Left forelimb (tissue), 1 donor: ENCODE measurements around the gene RANBP6.
"Not testable (repeated sequence)": the region's sequence is repeated elsewhere in the genome, so short reads cannot be mapped to it uniquely, and the experiment has no call there.

Source experiments
- DNase-seq: peaks from one replicate; pipeline ENCODE4 v3.0.0-alpha.2; 2018; ENCODE audit warnings: low spot score

Gene RANBP6

DNA sequence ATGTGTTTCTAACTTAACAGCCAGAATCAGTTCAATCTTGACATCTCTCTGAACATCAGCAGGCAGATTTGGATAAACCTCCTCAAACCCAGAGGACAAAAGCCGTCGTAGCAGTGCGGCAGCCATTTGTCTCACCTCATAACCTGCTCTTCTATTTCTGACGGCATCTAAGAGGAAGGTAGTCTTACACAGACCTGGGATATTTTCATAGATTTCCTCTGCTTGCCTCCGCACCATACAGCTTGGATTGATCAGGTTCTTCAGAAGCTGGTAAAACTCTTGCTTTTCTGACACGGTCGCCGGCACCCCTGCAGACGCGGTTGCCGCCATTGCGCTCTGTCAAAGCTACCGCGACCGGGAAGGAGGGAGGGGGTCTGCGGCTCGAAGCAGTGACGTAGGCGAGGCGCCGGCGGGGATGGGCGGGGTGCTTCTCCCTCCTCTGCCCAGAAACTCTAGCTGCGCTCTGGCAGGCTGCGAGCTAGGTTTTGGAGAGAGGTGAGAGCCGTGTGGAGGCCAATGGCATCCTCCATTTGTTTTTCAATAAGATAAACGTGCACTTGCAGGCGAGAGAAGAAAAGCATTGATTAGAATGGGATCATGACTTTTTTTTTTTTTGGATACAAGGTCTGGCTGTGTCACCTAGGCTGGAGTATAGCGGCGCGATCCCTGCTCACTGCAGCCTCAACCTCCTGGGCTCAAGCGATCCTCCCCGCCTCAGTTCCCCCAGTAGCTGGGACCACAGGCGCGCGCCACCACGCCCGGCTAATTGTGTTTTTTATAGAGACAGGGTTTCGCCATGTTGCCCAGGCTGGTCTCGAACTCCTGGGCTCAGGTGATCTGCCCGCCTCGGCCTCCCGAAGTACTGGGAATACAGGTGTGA, at the start of gene RANBP6:
Gene RANBP6 (minus strand): TSS at position 347 of the 880 bp plus-strand sequence. CDS start 17 bp downstream, at position 330.
- peak; percentile 95 for DNase-seq

DNA sequence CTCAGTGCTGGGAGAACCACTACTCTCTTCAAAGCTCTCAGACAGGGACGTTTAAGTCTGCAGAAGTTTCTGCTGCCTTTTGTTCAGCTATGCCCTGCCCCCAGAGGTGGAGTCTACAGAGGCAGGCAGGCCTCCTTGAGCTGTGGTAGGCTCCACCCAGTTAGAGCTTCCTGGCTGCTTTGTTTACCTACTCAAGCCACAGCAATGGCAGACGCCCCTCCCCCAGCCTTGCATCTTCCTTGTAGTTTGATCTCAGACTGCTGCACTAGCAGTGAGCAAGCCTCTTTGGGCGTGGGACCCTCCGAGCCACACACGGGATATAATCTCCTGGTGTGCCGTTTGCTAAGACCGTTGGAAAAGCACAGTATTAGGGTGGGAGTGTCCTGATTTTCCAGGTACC, 47.7 kb upstream of the RANBP6 start:
- DNase-seq, result not testable (repeated sequence)

DNA sequence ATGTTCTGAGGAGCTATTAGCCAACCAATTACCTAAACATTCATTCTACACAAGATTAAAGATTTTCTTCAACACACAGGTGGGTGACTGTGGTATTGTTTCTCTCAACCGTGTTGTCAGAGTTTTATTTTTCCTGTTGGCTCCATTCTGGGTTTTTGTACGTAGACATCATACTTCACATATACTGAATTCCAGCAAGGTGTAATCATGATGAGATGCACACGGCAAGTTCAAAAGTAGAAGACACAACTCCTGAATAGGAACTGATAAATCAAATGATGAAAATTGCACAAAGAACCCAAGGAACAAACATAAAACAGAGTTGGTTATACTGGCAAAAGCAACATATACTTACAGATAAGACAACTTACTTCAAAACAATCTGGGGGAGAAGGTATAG, 40.2 kb upstream of the RANBP6 start:
- no peak for DNase-seq

DNA sequence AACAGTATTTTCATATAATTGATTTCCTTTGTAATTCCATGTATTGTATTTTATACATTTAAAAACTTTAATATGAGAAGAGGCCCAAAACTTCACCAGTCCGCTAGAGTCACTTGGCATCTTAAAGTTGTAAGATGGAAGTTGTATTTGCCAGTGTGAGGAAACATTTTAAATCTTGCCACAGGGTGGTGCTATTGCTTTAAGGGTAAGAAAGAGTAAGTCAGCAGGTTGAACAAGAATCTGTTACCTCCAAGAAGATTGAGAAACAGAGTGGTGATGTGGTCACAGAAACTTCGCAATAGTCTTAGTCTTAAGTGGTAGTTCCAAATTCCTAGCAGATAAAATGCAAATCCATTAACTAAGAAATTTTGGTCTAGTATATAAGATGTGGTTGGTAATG, 39.8 kb upstream of the RANBP6 start:
- no peak for DNase-seq

- DNase-seq, result no peak
These were observed 39.1 kb upstream of the RANBP6 start for GRCh38 chr9:6054280-6055099.

DNA sequence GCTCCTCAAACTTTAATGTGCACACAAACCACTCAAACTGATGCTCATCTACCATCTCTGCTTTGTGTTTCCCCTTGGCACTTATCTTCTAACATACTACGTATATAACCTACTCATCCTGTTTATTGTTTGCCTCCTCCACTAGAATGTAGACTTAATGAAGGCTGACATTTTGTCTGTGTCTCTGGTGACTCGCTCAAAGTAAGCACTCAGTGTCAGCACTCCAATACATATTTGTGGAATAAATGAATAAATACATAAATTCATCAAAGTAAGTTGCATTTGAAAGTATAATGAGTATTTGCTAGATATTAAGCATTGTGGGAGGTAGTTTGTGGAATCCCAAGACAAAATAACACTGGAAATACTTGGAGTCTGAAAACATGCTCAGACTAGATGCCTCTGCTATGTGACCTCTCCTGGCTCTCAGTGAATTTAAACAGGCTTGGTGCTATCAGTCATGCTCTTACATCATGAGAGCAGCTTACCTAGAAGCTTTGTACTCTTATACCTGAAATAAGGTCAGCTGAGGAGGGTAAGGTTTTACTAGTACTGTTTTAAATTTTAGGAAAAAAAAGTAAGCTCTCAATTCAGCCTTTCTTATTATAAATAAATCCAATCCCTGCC, 37.0 kb upstream of the RANBP6 start:
- DNase-seq, result no peak

DNA sequence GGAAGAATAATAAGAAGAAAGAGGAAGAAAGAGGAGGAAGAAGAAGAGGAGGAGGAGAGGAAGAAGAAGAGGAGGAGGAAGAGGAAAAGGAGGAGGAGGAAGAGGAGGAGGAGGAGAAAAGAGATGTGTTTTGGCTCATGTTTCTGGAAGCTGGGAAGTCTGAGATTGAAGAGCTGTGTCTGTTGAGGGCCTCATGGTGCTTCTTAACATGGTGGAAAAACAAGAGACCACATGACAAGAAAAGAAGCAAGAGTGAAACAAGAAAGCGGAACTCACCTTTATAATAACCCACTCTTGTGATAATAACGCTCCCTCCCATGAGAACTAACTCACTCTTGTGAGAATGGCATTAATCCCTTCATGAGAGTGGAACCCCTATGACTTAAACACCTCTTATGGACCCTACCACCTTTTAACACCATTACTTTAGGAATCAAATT, 36.1 kb upstream of the RANBP6 start:
- no peak for DNase-seq

DNA sequence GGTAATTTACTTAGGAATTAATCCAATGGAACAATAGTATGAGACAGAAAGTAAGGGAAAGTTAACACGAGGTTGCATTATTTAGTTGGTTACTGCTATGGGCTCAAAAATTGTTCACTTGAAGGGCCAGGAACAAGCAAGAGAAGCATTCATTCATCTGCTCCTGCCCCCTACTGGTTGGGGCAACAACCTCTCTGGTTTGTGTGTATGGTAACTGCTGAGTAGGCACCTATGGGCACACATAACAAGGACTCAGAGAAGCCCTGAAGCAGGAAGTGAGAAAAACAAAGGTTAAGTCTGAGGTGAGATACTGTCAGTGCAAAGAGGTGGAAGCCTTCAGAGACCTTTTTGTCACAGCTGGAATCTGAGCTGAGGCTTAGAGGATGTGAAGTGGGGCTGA, 34.4 kb upstream of the RANBP6 start:
- DNase-seq, result no peak

- no peak for DNase-seq
These were observed 32.6 kb upstream of the RANBP6 start for GRCh38 chr9:6048039-6048438.

DNA sequence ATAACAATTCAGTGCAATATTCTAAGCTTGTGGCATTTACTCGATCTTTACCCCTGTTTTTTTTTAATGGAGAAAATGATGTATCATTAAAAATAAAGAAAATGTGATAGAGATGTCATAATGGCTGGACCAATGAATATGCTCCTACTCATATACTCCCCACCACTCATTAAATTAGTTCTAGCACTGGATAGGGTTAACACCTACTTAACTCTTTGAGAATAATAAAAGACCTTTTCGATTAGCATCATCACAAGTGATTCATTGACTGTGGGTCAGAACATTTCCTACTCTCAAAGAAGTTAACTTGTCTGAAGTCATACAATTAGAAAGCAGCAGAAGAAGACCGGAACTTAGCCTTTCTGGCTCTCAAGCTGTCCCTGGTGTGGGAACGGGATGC, 31.6 kb upstream of the RANBP6 start:
- no peak for DNase-seq

- no peak for DNase-seq
These were observed 29.9 kb upstream of the RANBP6 start for GRCh38 chr9:6045364-6045763.

DNA sequence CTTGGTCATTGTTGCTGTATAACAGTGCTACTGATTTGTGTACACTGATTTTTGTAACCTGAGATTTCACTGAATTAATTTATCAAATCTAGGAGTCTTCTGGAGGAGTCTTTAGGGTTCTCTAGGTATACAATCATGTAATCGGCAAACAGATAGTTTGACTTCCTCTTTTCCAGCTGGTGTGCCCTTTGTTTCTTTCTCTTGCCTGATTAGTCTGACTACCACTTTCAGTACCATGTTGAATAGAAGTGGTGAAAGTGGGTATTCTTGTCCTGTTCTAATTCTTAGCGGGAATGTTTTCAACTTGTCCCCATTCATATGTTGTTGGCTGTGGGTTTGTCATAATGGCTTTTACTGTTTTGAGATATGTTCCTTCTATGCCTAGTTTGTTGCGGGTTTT, 24.7 kb upstream of the RANBP6 start:
- DNase-seq, result no peak

DNA sequence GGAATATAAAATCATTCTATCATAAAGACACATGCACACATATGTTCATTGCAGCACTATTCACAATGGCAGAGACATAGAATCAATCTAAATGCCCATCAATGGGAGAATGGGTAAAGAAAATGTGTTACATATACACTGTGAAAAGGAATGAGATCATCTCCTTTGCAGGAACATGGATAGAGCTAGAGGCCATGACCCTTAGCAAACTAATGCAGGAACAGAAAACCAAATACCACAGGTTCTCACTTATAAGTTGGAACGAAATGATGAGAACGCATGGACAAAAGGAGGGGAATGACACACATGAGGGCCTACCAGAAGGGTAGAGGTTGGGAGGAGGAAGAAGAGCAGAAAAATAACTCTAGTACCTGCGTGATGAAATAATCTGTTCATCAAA, 21.0 kb upstream of the RANBP6 start:
- DNase-seq, result no peak

DNA sequence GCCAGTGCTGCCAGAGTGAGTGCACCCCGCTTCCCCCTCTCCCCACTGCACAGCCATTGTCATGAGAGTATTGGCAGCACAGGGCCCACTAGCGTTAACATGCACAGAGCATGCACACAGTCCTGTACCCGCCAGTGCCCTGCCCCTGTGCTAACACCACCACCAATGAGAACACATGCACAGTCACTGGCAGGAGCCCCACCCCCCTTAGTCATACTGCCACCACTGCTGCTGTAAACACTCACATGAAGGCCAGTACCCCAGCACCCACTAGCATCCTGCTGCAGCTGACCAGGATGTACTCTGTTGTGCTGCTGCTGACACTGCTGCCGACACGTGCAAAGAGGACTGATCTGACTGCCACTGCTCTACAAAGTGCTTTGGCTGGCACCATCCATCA, 19.5 kb upstream of the RANBP6 start:
- DNase-seq, result no peak

GRCh38 chr9:6029604-6030274, 14.3 kb upstream of the RANBP6 start:
- DNase-seq, result no peak

DNA sequence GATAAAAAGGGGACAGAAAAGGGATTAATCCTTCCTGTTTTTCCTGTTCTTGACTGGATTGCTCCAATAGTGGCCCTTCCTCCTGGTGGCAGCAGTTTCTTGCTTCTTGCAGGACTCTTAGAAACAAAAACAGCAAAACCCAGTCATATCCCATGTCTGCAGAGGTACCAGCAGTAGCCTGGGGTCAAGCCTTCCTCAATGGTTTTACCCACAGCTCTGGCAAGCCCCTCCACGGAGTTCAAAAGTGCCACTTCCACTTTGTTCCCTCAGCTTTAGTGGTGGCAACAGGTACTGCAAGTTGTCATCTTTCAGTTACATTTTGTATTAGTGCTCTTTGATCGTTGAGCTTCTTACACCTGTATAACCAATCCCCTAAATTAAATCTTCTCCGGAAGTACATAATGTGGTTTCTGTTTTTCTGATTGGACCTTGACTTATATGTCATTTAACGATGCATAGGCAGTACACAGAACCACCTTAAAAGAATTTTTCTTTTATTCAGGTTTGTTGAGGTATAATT, 8.7 kb upstream of the RANBP6 start:
- DNase-seq, result no peak

DNA sequence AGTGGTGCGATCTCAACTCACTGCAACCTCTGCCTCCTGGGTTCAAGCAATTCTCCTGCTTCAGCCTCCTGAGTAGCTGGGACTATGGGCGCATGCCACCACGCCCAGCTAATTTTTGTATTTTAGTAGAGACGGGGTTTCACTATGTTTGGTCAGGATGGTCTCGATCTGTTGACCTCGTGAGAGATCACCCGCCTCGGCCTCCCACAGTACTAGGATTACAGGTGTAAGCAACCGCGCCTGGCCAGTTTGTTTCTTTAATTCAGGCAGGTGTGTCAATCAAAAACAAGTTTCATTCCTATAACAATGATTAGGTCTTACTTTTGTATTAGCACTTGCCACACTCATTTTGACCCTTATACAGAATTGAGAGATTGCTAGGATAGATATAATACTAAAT, 1.6 kb upstream of the RANBP6 start:
- DNase-seq, result not testable (repeated sequence)

- DNase-seq, result no peak
These were observed 654 bp downstream of the RANBP6 start for GRCh38 chr9:6014670-6015270.

DNA sequence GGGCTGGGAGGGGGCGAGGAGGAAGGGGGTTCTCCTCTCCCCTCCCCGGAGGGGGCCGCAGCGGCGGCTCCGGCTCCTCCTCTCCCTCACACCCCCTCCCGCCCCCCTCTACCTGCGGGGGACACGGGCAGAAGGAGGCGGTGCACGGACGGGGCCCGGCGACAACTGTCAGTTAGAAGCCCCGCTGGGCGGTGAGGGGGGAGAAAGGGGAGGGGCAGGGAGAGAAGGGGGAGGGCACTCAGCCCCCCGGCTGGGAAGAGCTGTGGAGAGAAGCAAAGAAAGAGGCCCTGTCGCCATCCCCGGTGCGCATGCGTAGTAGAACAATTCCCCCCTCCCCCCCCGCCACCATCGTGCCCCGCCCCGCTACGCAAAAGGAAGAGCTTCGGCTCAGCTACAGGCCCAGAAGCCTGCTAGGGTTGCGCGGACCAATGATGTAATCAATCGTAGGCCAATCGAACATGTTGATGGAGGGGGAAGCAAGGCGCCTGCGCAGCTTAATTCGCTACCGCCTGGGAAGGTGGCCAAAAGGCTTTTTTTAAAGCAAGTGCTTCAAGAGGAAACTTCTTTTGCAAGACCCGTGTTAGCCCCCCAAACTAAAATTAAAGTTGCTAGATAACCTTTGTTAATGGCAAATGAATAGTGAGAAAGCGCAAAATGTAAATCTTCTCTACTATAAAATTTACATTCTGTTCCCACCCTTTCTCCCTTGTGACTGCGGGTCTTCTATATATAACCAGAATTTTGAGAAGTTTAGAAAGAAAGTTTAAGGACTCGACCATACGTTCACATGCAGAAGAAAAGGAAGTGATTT, 7.0 kb downstream of the RANBP6 start:
- peak; percentile 100 for DNase-seq

DNA sequence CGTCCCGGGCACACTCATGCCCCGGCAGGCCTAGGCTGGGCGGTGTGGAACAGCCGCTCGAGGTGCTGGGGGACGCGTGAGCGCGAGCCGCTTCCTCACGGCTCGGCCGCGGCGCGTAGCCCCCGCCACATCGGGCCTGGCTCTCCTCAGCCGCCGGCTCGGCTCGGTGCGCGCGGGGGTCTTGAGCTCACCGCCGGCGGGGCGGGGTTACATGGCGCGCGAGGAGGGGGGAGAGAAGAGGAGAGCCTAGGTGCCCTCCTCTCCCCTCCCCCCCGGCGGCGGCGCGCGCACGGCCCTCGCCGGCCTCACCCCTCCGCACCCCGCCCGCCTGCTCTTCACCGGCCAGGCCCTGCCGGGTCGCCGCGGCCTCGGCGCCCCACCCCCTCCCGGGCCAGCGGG, 7.7 kb downstream of the RANBP6 start:
- peak; percentile 89 for DNase-seq
